GM19099 (cell line): ENCODE results near the gene RAD54L.

Experiments
- POLR2A ChIP-seq: IDR thresholded peaks from 3 replicates; pipeline ENCODE4 v1.6.1; 2011; ENCODE audit warnings: low read depth; ENCODE audit not compliant: insufficient read length; ENCODE audit errors: extremely low read depth

RAD54L gene

DNA sequence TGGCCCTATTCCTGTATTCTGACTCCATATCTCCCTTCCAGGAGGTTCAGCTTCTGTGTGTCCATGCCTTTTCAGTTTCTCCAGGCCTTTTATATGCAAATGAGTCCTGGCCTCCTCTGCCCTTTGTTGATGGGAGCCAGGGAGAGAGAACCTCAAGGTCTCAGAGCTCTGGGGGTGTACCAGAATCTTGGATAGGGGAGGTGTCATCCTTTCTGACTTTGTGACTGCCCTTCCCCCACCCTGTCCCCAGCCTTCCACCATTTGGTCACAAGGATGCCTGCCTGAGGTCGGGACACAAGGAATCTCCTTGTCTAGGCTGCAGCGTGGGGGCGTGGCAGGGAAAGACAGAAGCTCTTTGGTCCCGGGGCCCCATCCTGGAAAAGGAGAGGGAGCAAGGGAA lies 25.8 kb upstream of the RAD54L start:
- no peak for TF ChIP-seq POLR2A

GRCh38 chr1:46223472-46223943 lies 24.1 kb upstream of the RAD54L start:
- TF ChIP-seq POLR2A: no peak

DNA sequence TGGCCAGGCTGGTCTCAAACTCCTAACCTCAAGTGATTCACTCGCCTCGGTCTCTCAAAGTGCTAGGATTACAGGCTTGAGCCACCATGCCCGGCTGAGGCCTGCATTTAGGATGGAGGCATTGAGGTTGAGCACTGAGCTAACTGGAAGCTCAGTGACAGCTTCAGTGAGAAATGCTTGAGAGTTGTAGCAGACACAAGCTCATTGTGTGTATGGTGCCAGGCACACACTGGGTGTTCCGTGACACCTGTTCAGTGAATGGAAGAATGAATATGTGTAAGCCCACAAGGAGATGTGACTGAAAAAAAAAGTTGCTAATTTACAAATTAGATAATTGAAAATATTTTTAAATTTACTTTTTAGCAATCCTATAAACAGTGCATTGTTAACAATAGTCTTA lies 22.6 kb upstream of the RAD54L start:
- TF ChIP-seq POLR2A: no peak

- no peak for TF ChIP-seq POLR2A
These were observed 10.7 kb upstream of the RAD54L start for GRCh38 chr1:46236882-46237281.

GRCh38 chr1:46242918-46243317 lies 4.6 kb upstream of the RAD54L start:
- TF ChIP-seq POLR2A: no peak

DNA sequence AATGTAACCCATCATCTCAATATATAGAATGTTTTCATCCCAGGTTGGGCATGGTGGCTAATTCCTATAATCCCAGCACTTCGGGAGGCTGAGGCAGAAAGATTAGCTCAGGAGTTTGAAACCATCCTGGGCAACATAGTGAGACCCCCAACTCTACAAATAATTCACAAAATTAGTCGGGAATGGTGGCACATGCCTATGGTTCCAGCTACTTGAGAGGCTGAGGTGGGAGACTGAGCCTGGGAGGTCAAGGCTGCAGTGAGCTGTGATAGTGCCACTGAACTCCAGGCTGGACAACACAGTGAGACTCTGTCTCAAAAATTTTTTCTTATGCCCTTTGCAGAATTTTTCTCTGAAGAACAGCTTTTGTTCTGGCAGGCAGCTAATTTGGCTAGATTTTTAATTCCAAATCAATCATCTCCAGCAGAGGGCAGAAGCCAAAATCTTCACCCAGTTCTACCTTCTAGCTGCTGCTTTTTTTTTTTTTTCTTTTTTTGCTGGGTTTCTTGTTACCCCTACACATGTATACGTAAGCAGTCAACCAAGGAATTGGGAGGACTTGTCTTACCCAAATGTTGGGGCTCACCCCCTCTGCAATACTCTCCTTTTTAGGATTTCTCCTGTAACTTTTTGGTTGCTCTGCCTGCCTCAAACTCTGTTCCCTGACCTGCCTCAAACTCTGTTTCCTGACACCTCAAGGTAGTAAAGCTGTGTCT lies 2.7 kb upstream of the RAD54L start:
- no peak for TF ChIP-seq POLR2A

GRCh38 chr1:46246548-46247435 lies 771 bp upstream of the RAD54L start:
- no peak for TF ChIP-seq POLR2A

DNA sequence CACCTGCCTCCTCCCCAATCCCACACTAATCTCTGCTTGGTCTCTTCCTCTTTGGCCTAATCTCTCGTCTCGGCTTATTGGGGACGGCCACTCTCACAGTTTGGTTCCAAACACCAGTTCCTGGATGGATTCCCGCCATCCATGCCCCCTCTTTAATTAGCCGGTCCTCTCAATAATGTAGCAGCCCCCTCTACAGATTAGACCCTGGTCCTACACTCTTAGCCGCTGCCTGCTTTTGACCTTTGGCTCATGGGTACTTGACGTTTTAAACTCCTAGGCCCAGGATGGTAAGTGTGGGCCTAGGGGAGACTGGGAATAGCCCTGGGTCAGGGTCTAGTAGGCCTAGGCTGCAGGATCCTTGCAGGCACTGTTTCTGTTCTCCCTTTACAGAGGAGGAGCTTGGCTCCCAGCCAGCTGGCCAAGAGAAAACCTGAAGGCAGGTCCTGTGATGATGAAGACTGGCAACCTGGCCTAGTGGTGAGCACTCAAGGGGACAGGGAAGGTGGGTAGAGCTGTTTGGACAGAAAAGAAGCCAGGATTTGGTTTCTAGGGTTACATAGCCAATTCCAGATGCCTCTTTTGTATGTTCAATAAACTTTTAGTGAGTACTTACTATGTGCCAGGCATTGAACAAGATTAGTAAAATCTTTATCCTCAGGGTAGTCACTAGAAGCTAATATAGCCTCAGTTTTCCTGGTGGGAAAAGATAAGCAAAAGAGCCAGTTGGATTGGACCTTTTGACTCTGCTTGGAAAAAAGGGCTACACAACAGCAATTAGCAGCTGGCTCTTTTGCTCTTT lies 758 bp downstream of the RAD54L start:
- no peak for TF ChIP-seq POLR2A

DNA sequence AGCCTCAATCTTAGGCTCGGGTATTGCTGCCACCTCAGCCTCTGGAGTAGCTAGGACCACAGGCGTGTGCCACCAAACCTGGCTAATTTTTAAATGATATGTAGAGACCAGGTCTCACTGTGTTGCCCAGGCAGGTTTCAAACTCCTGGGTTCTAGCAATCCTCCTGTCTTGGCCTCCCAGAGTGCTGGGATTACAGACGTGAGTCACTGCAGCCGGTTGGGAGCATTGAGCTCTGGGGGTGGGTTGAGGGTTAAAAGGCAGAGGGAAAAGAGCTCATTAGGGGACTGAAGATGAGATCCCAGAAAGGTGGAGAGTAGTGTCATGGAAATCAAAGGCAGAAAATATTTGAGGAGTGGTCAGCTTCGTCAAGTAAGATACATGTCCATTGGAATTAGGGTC lies 7.1 kb downstream of the RAD54L start:
- TF ChIP-seq POLR2A: no peak

DNA sequence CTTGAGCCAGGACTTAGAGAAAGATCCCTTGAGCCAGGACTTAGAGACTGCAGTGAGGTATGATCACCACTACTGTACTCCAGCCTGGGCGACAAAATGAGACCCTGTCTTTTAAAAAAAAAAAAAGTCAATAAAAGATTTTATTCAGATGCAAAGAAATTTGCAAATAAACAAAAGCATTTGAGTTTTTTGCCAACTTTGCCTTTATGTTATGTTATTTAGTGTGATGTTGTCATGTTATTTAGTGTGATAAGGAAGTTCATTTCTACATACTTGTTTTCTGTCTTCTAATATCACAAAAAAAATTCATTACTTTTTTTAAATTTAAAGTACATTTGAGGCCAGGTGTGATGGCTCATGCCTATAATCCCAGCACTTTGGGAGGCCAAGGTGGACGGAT lies 9.0 kb downstream of the RAD54L start:
- no peak for TF ChIP-seq POLR2A

- no peak for TF ChIP-seq POLR2A
These were observed 14.9 kb downstream of the RAD54L start for GRCh38 chr1:46262508-46262907.

DNA sequence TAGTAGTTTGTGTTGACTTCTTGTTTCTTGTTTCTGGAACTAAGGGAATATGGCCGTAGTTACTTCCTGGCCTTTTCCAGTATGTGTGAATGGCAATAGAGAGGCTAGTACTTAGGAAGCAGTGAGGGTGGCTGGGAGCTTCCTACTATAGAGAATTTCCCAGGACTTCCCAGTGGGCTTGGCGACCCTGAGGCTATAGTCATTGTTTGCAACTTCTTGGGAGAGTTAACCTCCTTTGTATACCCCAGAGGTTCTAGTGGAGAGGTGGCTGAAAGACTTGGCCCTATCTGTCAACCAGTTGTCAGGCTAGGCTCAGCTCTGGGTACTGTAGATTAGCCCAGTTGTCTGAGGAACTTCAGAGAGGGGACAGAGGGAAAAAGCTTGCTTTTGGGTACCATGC lies 15.6 kb downstream of the RAD54L start:
- TF ChIP-seq POLR2A: no peak

DNA sequence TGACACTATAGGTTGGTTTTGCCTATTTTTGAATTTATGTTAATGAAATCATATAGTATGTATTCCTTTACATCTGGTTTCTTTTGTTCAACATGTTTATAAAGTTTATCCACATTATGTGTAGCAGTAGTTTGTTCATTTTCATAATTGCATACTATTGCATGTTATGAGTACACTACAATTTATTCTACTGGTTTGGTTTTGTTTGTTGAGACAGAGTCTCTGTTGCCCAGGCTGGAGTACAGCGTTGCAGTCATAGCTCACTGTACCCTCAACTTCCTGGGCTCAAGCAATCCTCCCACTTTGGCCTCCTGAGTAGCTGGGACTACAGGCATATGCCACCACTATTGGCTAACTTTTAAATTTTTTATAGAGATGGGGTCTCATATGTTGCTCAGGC lies 21.0 kb downstream of the RAD54L start:
- TF ChIP-seq POLR2A: no peak

DNA sequence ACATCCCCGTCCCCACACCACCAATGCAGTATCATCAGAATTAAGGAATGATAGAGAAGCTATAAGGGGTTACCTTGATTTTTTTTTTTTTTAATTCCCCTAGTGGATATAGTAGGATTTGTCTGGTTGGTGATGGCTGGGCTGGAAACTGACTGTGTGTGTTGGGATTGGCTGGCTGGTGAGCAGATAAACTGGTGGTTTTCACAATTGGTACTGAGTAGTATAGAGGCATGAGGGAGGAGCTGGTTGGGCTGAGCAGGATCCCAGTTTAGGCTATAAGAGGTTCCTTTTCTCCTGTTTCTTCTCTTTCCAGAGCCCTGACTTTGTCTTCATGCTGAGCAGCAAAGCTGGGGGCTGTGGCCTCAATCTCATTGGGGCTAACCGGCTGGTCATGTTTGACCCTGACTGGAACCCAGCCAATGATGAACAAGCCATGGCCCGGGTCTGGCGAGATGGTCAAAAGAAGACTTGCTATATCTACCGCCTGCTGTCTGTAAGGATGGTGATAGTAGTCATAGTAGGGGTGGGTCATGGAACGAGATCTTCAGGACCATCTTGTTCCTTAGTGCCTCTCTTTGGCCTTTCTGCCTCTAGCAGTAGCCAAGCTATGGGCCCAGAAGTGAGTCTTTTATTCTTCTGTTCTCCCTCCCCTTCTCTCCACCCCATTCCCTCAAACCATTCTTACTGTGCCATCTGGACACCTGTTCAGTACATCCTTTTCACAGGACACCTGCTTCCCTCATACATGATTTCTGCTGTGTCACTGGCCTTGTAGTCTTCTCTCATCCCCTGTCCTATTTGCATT lies 26.9 kb downstream of the RAD54L start:
- TF ChIP-seq POLR2A: no peak

GRCh38 chr1:46275030-46275337 lies 27.4 kb downstream of the RAD54L start:
- TF ChIP-seq POLR2A: no peak
